H9 (cell line): ENCODE measurements around the gene HPCAL1. TPM values are rescaled to one million over a fixed set of nuclear protein-coding genes. Genes with fewer than 3 reads are reported as not detected.

Experiments
- DNase-seq: peaks from one replicate; pipeline ENCODE4 v3.0.0-alpha.2; 2017
- H2AFZ ChIP-seq: one replicate; pipeline ENCODE4 v1.6.1; 2013; ENCODE audit warnings: mild to moderate bottlenecking, low read length, control low read depth, moderate library complexity
- H2AK5ac ChIP-seq: 2 replicates; pipeline ENCODE4 v1.6.1; 2013; ENCODE audit warnings: low read length, control low read depth, mixed read lengths; ENCODE audit not compliant: insufficient read length
- H2BK120ac ChIP-seq: one replicate; pipeline ENCODE4 v1.6.1; 2013; ENCODE audit warnings: low read depth, mild to moderate bottlenecking, low read length, control low read depth, inconsistent platforms; ENCODE audit not compliant: poor library complexity, severe bottlenecking
- H2BK12ac ChIP-seq: 2 replicates; pipeline ENCODE4 v1.6.1; 2013; ENCODE audit warnings: low read length, control low read depth, mixed read lengths, low read depth; ENCODE audit not compliant: insufficient read length
- H2BK15ac ChIP-seq: 2 replicates; pipeline ENCODE4 v1.6.1; 2013; ENCODE audit warnings: low read depth, low read length, control low read depth
- H2BK20ac ChIP-seq: one replicate; pipeline ENCODE4 v1.6.1; 2013; ENCODE audit warnings: low read depth, mild to moderate bottlenecking, low read length, control low read depth, inconsistent platforms; ENCODE audit not compliant: poor library complexity, severe bottlenecking
- H2BK5ac ChIP-seq: 2 replicates; pipeline ENCODE4 v1.6.1; 2013; ENCODE audit warnings: low read length, control low read depth, mixed read lengths; ENCODE audit not compliant: insufficient read length
- H3K14ac ChIP-seq: 2 replicates; pipeline ENCODE4 v1.6.1; 2013; ENCODE audit warnings: low read length, control low read depth; ENCODE audit not compliant: insufficient read depth
- H3K18ac ChIP-seq: 2 replicates; pipeline ENCODE4 v1.6.1; 2013; ENCODE audit warnings: low read depth, mild to moderate bottlenecking, mixed read lengths, low read length, control low read depth; ENCODE audit not compliant: insufficient read length
- H3K23ac ChIP-seq: 2 replicates; pipeline ENCODE4 v1.6.1; 2013; ENCODE audit warnings: low read length, control low read depth, mixed read lengths, low read depth; ENCODE audit not compliant: insufficient read length
- H3K23me2 ChIP-seq: 2 replicates; pipeline ENCODE4 v1.6.1; 2013; ENCODE audit warnings: low read depth, mild to moderate bottlenecking, mixed read lengths, low read length, control low read depth; ENCODE audit not compliant: insufficient read length, poor library complexity, severe bottlenecking
- H3K27ac ChIP-seq: 2 replicates; pipeline ENCODE4 v1.5.1; 2013; ENCODE audit warnings: low read length, control low read depth, mixed read lengths, low read depth; ENCODE audit not compliant: insufficient read length
- H3K27me3 ChIP-seq: 2 replicates; pipeline ENCODE4 v1.6.1; 2013; ENCODE audit warnings: low read length, control low read depth, inconsistent platforms; ENCODE audit not compliant: insufficient read depth
- H3K4ac ChIP-seq: 2 replicates; pipeline ENCODE4 v1.6.1; 2013; ENCODE audit warnings: low read depth, mild to moderate bottlenecking, control low read depth, inconsistent platforms, low read length, moderate library complexity
- H3K4me1 ChIP-seq: 2 replicates; pipeline ENCODE4 v1.6.1; 2013; ENCODE audit warnings: low read length, control low read depth, inconsistent platforms; ENCODE audit not compliant: insufficient read depth
- H3K4me2 ChIP-seq: 2 replicates; pipeline ENCODE4 v1.6.1; 2013; ENCODE audit warnings: low read length, control low read depth, mixed read lengths; ENCODE audit not compliant: insufficient read length, insufficient read depth
- H3K56ac ChIP-seq: 2 replicates; pipeline ENCODE4 v1.6.1; 2013; ENCODE audit warnings: low read depth, mild to moderate bottlenecking, mixed read lengths, low read length, control low read depth; ENCODE audit not compliant: insufficient read length
- H3K79me1 ChIP-seq: 2 replicates; pipeline ENCODE4 v1.6.1; 2013; ENCODE audit warnings: low read depth, mild to moderate bottlenecking, moderate library complexity, low read length, control low read depth, inconsistent platforms; ENCODE audit not compliant: insufficient read depth, poor library complexity, severe bottlenecking
- H3K79me2 ChIP-seq: 2 replicates; pipeline ENCODE4 v1.6.1; 2013; ENCODE audit warnings: low read length, control low read depth, inconsistent platforms; ENCODE audit not compliant: insufficient read depth
- H3K9ac ChIP-seq: 2 replicates; pipeline ENCODE4 v1.6.1; 2013; ENCODE audit warnings: low read length, control low read depth, mixed read lengths; ENCODE audit not compliant: insufficient read length; ENCODE audit errors: extremely low read depth
- H3K9me3 ChIP-seq: one replicate; pipeline ENCODE4 v1.6.1; 2013; ENCODE audit warnings: low read depth, low read length, inconsistent platforms; ENCODE audit not compliant: control insufficient read depth
- H3T11ph ChIP-seq: one replicate; pipeline ENCODE4 v1.6.1; 2013; ENCODE audit warnings: mild to moderate bottlenecking, low read length, control low read depth, inconsistent platforms
- H4K20me1 ChIP-seq: one replicate; pipeline ENCODE4 v1.6.1; 2013; ENCODE audit not compliant: control insufficient read depth, insufficient read length, insufficient read depth
- H4K5ac ChIP-seq: 2 replicates; pipeline ENCODE4 v1.6.1; 2013; ENCODE audit warnings: low read depth, mild to moderate bottlenecking, mixed read lengths, low read length, control low read depth; ENCODE audit not compliant: insufficient read length
- H4K8ac ChIP-seq: replicated peaks from 2 replicates; pipeline ENCODE4 v1.6.1; 2013; ENCODE audit warnings: low read length, control low read depth, mixed read lengths, low read depth; ENCODE audit not compliant: insufficient read length
- H4K91ac ChIP-seq: 2 replicates; pipeline ENCODE4 v1.6.1; 2013; ENCODE audit warnings: low read depth, mild to moderate bottlenecking, moderate library complexity, mixed read lengths, low read length, control low read depth; ENCODE audit not compliant: insufficient read length
- H3K27ac Mint-ChIP-seq, 3 experiments: 2 replicates in 2 of 3; 3 replicates in 1 of 3; pipeline ENCODE4 v1.8.0; 2020 to 2021; ENCODE audit warnings: mixed read lengths in 3 of 3, mild to moderate bottlenecking in 1 of 3, moderate library complexity in 1 of 3
- H3K27me3 Mint-ChIP-seq: 2 replicates; pipeline ENCODE4 v1.8.0; 2021; ENCODE audit warnings: low read depth, mild to moderate bottlenecking, moderate library complexity, mixed read lengths
- H3K36me3 Mint-ChIP-seq, 3 experiments: 2 replicates in 2 of 3; 3 replicates in 1 of 3; pipeline ENCODE4 v1.8.0; 2020 to 2021; ENCODE audit warnings: low read depth in 3 of 3, mixed read lengths in 3 of 3; ENCODE audit not compliant: insufficient read depth in 1 of 3
- H3K4me1 Mint-ChIP-seq, 2 experiments: 2 replicates each; pipeline ENCODE4 v1.8.0; 2020; ENCODE audit warnings: mixed read lengths in 2 of 2
- H3K4me3 Mint-ChIP-seq, 2 experiments: 2 replicates in 1 of 2; 3 replicates in 1 of 2; pipeline ENCODE4 v1.8.0; 2020 to 2021; ENCODE audit warnings: mild to moderate bottlenecking in 2 of 2, mixed read lengths in 2 of 2, moderate library complexity in 1 of 2
- H3K9me3 Mint-ChIP-seq, 2 experiments: 2 replicates in 1 of 2; 3 replicates in 1 of 2; pipeline ENCODE4 v1.8.0; 2020; ENCODE audit warnings: mild to moderate bottlenecking in 2 of 2, mixed read lengths in 2 of 2, moderate library complexity in 1 of 2
- CTCF ChIP-seq: fragments of 200-600 bp; sonication (generic); conservative IDR thresholded peaks from 3 replicates; pipeline ENCODE4 v1.8.0; 2021; ENCODE audit warnings: antibody characterized with exemption, mild to moderate bottlenecking
- WGBS: extraction: QIAGEN DNeasy Blood & Tissue Kit; methylation state at CpG from one replicate; pipeline ENCODE4 v1.1.7; 2013; ENCODE audit warnings: missing lambda C conversion rate, low lambda C conversion rate, mixed read lengths; ENCODE audit not compliant: insufficient read length; ENCODE audit errors: extremely low coverage; 5-methylcytosine and 5-hydroxymethylcytosine counted together
- total RNA-seq: library from RNA; stranded (reverse); gene quantifications from 2 replicates; pipeline ENCODE4 v1.2.1, GENCODE V29; 2021

The HPCAL1 gene
- total RNA-seq, 1 experiment from 2014 or later: 4.7 TPM

GRCh38 chr2:10469301-10469700 lies 166.6 kb downstream of the HPCAL1 start:
- Histone ChIP-seq H3K4ac (no peak overlapping the region), H2BK12ac (no peak overlapping the region), H3K56ac (no peak overlapping the region), H4K8ac (no peak overlapping the region), H4K20me1 (no peaks in the 10 kb centered on the region), H3K79me2 (no peaks in the 10 kb centered on the region), H3K4me1 (no peaks in the 10 kb centered on the region), H3K4me2 (no peak overlapping the region), H3K23me2 (no peaks in the 10 kb centered on the region), H4K91ac (no peak overlapping the region), H2BK120ac (no peak overlapping the region), H2BK15ac (no peak overlapping the region), H3K9ac (no peak overlapping the region), H2BK5ac (no peak overlapping the region), H2AK5ac (no peak overlapping the region), H3T11ph (no peak overlapping the region), H2AFZ (no peak overlapping the region), H3K27ac (no peak overlapping the region), H3K79me1 (no peaks in the 10 kb centered on the region), H3K9me3 (no peaks in the 10 kb centered on the region), H3K27me3 (no peaks in the 10 kb centered on the region), H3K18ac (no peak overlapping the region), H3K14ac (no peak overlapping the region), H3K23ac (no peak overlapping the region), H2BK20ac (no peak overlapping the region), H4K5ac (no peak overlapping the region)
- no peak overlapping the region for H3K27ac Mint-ChIP-seq
- no peak for TF ChIP-seq CTCF
- H3K9me3 Mint-ChIP-seq: no peaks in the 10 kb centered on the region
- peaks cover 2% of the 10 kb centered on the region in 2 experiments; a peak in 1 of 4 replicates for H3K4me1 Mint-ChIP-seq
- no CpG with 5 or more reads among the region's 4 CpGs for WGBS
- DNase-seq: no peak
- H3K36me3 Mint-ChIP-seq: no peaks in the 10 kb centered on the region
- H3K27me3 Mint-ChIP-seq: peaks cover 2% of the 10 kb centered on the region
- no peak overlapping the region for H3K4me3 Mint-ChIP-seq
